ENCODE measurements around the gene LRRC4C. TPM values are rescaled to one million over a fixed set of nuclear protein-coding genes. Genes with fewer than 3 reads are reported as not detected.

Gene LRRC4C
- total RNA-seq, 3 donors from 2014 or later (not counting 1 experiment from before 2014, with no cell fraction given): not detected

DNA sequence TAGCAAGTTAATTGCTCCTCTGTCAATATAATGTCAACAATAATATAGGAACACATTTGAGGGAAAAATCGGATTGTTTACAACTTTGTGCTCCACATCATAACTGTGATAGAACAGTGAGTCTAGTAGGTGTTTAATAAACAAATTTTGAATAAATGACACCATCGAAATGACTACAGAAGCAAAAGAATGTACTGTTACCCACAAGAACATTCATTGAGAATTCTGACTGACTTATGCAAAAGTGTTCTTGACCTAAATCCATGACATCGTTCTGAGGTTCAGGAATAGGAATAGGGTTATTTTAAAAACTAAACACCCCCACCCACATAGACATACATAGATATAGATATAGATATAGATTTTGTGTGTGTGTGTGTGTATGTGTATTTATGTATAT is 8.4 kb downstream of the LRRC4C start:
- intact Hi-C loops (cut with micrococcal nuclease): no loop called here
- no peak overlapping the region for H3K27ac Mint-ChIP-seq
- TF ChIP-seq, protein P1, sequence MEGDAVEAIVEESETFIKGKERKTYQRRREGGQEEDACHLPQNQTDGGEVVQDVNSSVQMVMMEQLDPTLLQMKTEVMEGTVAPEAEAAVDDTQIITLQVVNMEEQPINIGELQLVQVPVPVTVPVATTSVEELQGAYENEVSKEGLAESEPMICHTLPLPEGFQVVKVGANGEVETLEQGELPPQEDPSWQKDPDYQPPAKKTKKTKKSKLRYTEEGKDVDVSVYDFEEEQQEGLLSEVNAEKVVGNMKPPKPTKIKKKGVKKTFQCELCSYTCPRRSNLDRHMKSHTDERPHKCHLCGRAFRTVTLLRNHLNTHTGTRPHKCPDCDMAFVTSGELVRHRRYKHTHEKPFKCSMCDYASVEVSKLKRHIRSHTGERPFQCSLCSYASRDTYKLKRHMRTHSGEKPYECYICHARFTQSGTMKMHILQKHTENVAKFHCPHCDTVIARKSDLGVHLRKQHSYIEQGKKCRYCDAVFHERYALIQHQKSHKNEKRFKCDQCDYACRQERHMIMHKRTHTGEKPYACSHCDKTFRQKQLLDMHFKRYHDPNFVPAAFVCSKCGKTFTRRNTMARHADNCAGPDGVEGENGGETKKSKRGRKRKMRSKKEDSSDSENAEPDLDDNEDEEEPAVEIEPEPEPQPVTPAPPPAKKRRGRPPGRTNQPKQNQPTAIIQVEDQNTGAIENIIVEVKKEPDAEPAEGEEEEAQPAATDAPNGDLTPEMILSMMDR (IDR thresholded peaks at IDR 0.05): no peak
- no peaks in the 10 kb centered on the region for H3K36me3 ChIP-seq (ENCODE audit: control insufficient read depth, insufficient read depth, low read length)
- H3K27me3 ChIP-seq (ENCODE audit: control insufficient read depth, insufficient read depth, low read length): no peaks in the 10 kb centered on the region
- H3K9me3 ChIP-seq (ENCODE audit: control insufficient read depth, insufficient read depth, low read length): no peaks in the 10 kb centered on the region
- H3K27me3 Mint-ChIP-seq (ENCODE audit: low read depth in 2 of 2): no peaks in the 10 kb centered on the region
- H3K27ac ChIP-seq (ENCODE audit: low read length): no peak overlapping the region
- no CpG with 5 or more reads among the region's 3 CpGs for WGBS (ENCODE audit: insufficient coverage)
- H3K4me3 Mint-ChIP-seq: no peak overlapping the region
- H3K36me3 Mint-ChIP-seq: no peaks in the 10 kb centered on the region
- peaks cover 6 to 9% of the 10 kb centered on the region in 2 donors for H3K9me3 Mint-ChIP-seq
- no peaks in the 10 kb centered on the region for H3K4me1 Mint-ChIP-seq
- H3K4me3 ChIP-seq (ENCODE audit: low read length): no peak overlapping the region
- DNase-seq: no peak
- ATAC-seq: no peak
- no peaks in the 10 kb centered on the region for H3K4me1 ChIP-seq (ENCODE audit: control insufficient read depth, insufficient read depth, low read length)

DNA sequence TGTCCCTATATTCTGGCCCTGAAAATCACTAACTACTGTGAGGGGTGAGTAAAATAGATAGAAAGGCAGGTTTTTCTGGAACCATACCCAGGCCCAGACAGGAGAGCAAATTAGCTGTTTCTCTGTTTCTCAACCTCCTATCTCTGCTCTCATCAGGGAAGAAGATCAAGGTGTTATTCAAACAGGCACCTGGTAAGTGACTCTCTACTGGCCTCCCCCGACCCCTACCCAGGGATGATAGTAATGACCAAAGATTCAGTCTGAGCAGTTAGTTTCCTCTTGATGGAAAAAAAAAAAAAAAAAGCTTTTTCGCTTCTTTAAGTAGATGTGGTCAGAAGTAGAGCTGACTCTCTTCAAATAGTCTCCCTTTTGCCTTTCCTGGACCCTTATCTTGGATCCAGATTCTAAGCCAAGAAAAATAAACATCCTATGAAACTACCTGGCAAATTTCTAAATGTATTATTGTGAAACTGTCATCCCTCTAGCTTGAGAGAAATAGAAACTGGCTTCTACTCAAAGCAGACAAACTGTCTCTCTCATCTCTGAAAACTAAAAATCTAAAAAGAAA is 9.9 kb downstream of the LRRC4C start:
- 100% methylated on average over 1 of the region's 2 CpGs for WGBS (ENCODE audit: insufficient coverage)
- ATAC-seq (no peak), DNase-seq (no peak)
- Histone ChIP-seq H3K27ac (ENCODE audit: low read length) (no peak overlapping the region), H3K27me3 (ENCODE audit: control insufficient read depth, insufficient read depth, low read length) (no peaks in the 10 kb centered on the region), H3K4me3 (ENCODE audit: low read length) (no peak overlapping the region), H3K9me3 (ENCODE audit: control insufficient read depth, insufficient read depth, low read length) (no peaks in the 10 kb centered on the region), H3K4me1 (ENCODE audit: control insufficient read depth, insufficient read depth, low read length) (no peaks in the 10 kb centered on the region), H3K36me3 (ENCODE audit: control insufficient read depth, insufficient read depth, low read length) (no peaks in the 10 kb centered on the region)
- TF ChIP-seq, protein P1 (IDR thresholded peaks at IDR 0.05): no peak
- H3K27me3 Mint-ChIP-seq (ENCODE audit: low read depth in 2 of 2): no peaks in the 10 kb centered on the region
- H3K27ac Mint-ChIP-seq: no peak overlapping the region
- no peak overlapping the region for H3K4me3 Mint-ChIP-seq
- H3K9me3 Mint-ChIP-seq: peaks cover 10 to 12% of the 10 kb centered on the region in 2 donors
- intact Hi-C loops (cut with micrococcal nuclease): no loop called here
- H3K4me1 Mint-ChIP-seq: no peaks in the 10 kb centered on the region
- H3K36me3 Mint-ChIP-seq: no peaks in the 10 kb centered on the region

DNA sequence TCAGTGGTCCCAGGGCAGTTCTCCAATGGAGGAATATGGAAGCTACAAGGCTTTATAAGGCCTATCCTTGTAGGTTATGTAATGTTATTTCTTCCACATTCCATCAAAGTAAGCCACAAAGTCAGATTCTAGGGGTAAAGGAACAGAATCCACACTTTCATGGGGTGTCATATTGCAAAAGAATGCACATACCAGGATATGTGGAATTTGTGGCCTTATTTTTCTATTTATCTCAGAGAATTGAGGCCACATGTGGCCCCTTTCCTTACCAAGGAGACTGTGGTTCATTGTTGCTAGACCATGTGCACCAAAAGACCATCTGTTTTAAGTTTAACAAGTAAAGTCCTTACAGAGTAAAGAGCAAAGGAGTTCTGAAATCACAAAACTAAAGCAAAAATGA is 12.9 kb downstream of the LRRC4C start:
- Mint-ChIP-seq H3K27me3 (ENCODE audit: low read depth in 2 of 2) (no peaks in the 10 kb centered on the region), H3K27ac (no peak overlapping the region), H3K36me3 (no peaks in the 10 kb centered on the region), H3K4me3 (no peak overlapping the region), H3K4me1 (no peaks in the 10 kb centered on the region), H3K9me3 (peaks cover 10 to 14% of the 10 kb centered on the region in 2 donors)
- no peak for DNase-seq
- H3K4me1 ChIP-seq (ENCODE audit: control insufficient read depth, insufficient read depth, low read length): no peaks in the 10 kb centered on the region
- H3K27ac ChIP-seq (ENCODE audit: low read length): no peak overlapping the region
- H3K9me3 ChIP-seq (ENCODE audit: control insufficient read depth, insufficient read depth, low read length): peaks cover 4% of the 10 kb centered on the region
- intact Hi-C loops (cut with micrococcal nuclease): no loop called here
- no peaks in the 10 kb centered on the region for H3K36me3 ChIP-seq (ENCODE audit: control insufficient read depth, insufficient read depth, low read length)
- no peak overlapping the region for H3K4me3 ChIP-seq (ENCODE audit: low read length)
- TF ChIP-seq, protein P1 (IDR thresholded peaks at IDR 0.05): no peak
- ATAC-seq: no peak
- H3K27me3 ChIP-seq (ENCODE audit: control insufficient read depth, insufficient read depth, low read length): no peaks in the 10 kb centered on the region

DNA sequence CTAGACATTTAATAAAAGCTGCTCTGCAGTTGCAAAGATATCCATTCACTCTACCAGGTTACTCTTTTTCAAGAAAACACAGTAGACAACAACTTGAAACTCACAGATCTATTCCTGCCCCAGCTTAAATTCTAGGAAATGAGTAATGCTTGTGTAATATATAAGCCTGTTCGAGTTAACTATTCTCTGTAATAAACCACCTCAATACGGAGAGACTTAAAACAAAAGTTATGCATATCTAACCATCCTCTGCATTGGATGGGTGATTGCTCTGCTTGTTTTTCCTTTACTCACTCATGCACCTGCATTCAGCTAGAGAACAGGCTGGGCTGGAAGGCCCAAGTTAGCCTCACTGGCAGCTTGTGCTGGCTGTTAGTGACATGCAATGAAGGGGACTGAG is 13.3 kb downstream of the LRRC4C start:
- H3K4me1 ChIP-seq (ENCODE audit: control insufficient read depth, insufficient read depth, low read length): no peaks in the 10 kb centered on the region
- Mint-ChIP-seq H3K27ac (no peak overlapping the region), H3K27me3 (ENCODE audit: low read depth in 2 of 2) (no peaks in the 10 kb centered on the region), H3K4me3 (no peak overlapping the region), H3K36me3 (no peaks in the 10 kb centered on the region), H3K9me3 (peaks cover 8 to 11% of the 10 kb centered on the region in 2 donors), H3K4me1 (no peaks in the 10 kb centered on the region)
- ATAC-seq (no peak), DNase-seq (no peak)
- TF ChIP-seq, protein P1 (IDR thresholded peaks at IDR 0.05): no peak
- WGBS (ENCODE audit: insufficient coverage): no CpG with 5 or more reads among the region's 2 CpGs
- H3K4me3 ChIP-seq (ENCODE audit: low read length): no peak overlapping the region
- no peaks in the 10 kb centered on the region for H3K27me3 ChIP-seq (ENCODE audit: control insufficient read depth, insufficient read depth, low read length)
- H3K36me3 ChIP-seq (ENCODE audit: control insufficient read depth, insufficient read depth, low read length): no peaks in the 10 kb centered on the region
- H3K9me3 ChIP-seq (ENCODE audit: control insufficient read depth, insufficient read depth, low read length): peaks cover 4% of the 10 kb centered on the region
- intact Hi-C loops (cut with micrococcal nuclease): no loop called here
- H3K27ac ChIP-seq (ENCODE audit: low read length): no peak overlapping the region

All from natural killer cell (primary cell).